Activated CD4-positive, alpha-beta T cell treated with anti-CD3 and anti-CD28 coated beads for 36 hours (primary cell): ENCODE data around the gene PER2. TPM values are rescaled to one million over a fixed set of nuclear protein-coding genes. Genes with fewer than 3 reads are reported as not detected.
A peak's percentile ranks its signal among the peaks of the same experiment; 100 is the strongest.

Experiments
- ATAC-seq: fragments of 200-7000 bp; cut with Tn5 transposase; one replicate; pipeline ENCODE4 v1.10.0; 2021; ENCODE audit warnings: mild to moderate bottlenecking, moderate library complexity
- CTCF ChIA-PET: fragments of 350-600 bp; sonication (Branson Sonifier 250); formaldehyde crosslinking; loops from one replicate; lab custom pipeline; 2021; ENCODE audit warnings: antibody characterized with exemption; lab: Charles Lee
- POLR2A ChIA-PET: fragments of 350-600 bp; sonication (Branson Sonifier 250); formaldehyde crosslinking; loops from one replicate; lab custom pipeline; 2021; ENCODE audit warnings: antibody characterized with exemption, inconsistent platforms; lab: Charles Lee
- DNase-seq: peaks from one replicate; pipeline ENCODE4 v3.0.0-alpha.2; 2020
- H3K27ac Mint-ChIP-seq: one replicate; pipeline ENCODE4 v1.8.0; 2021; ENCODE audit warnings: mixed read lengths
- H3K27me3 Mint-ChIP-seq: one replicate; pipeline ENCODE4 v1.8.0; 2021; ENCODE audit warnings: mixed read lengths
- H3K36me3 Mint-ChIP-seq: one replicate; pipeline ENCODE4 v1.8.0; 2021; ENCODE audit warnings: low read depth, mixed read lengths
- H3K4me1 Mint-ChIP-seq: one replicate; pipeline ENCODE4 v1.8.0; 2021; ENCODE audit warnings: mixed read lengths
- H3K4me3 Mint-ChIP-seq: one replicate; pipeline ENCODE4 v1.8.0; 2021; ENCODE audit warnings: mild to moderate bottlenecking, moderate library complexity, mixed read lengths
- H3K9me3 Mint-ChIP-seq: one replicate; pipeline ENCODE4 v1.8.0; 2021; ENCODE audit warnings: low read depth, mixed read lengths
- intact Hi-C, 2 experiments: fragments of 100-400 bp; cut with DNase I in 1 of 2; cut with micrococcal nuclease in 1 of 2; formaldehyde crosslinking; loops; one replicate each; pipeline versions ENCODE4 v1.14.2 to v1.15.1; 2022 to 2024; cut with DNase I, micrococcal nuclease
- total RNA-seq, 2 experiments: library from RNA; stranded (reverse); gene quantifications; one replicate each; pipeline ENCODE4 v1.2.3, GENCODE V29; 2021

PER2 gene
- total RNA-seq, 2 experiments from 2014 or later = 12.2 to 13.5 TPM

- Mint-ChIP-seq H3K4me1 (peaks cover 12% of the 10 kb centered on the region), H3K27ac (no peak overlapping the region), H3K27me3 (no peaks in the 10 kb centered on the region), H3K36me3 (no peaks in the 10 kb centered on the region), H3K9me3 (no peaks in the 10 kb centered on the region), H3K4me3 (no peak overlapping the region)
- ATAC-seq = no peak
- no peak for DNase-seq
- ChIA-PET CTCF (no interaction called here), POLR2A (interaction anchor here (0.6 kb wide), 1 partner anchor 8 kb away, joined by 3 read pairs; no protein-coding TSS in a partner anchor)
- intact Hi-C loops = no loop called here
Measured at GRCh38 chr2:238294046-238294392, 5.6 kb upstream of the PER2 start.

- Mint-ChIP-seq H3K4me3 (no peak overlapping the region), H3K27ac (no peak overlapping the region), H3K36me3 (no peaks in the 10 kb centered on the region), H3K9me3 (no peaks in the 10 kb centered on the region), H3K27me3 (no peaks in the 10 kb centered on the region), H3K4me1 (peaks cover 22% of the 10 kb centered on the region)
- ChIA-PET CTCF (interaction anchor here (0.7 to 1.5 kb wide), 2 partner anchors 9 to 175 kb away, joined by 3 to 4 read pairs; no protein-coding TSS in a partner anchor), POLR2A (no interaction called here)
- no peak for DNase-seq
- intact Hi-C loops = no loop called here
- no peak for ATAC-seq
Measured at GRCh38 chr2:238291550-238292281, 3.3 kb upstream of the PER2 start.

- ChIA-PET POLR2A (interaction anchor here (1.1 kb wide), 1 partner anchor 230 kb away, joined by 3 read pairs; the partner anchor contains the start of gene SCLY), CTCF (interaction anchor here (1.5 kb wide), 1 partner anchor 9 kb away, joined by 3 read pairs; no protein-coding TSS in a partner anchor)
- Mint-ChIP-seq H3K36me3 (no peaks in the 10 kb centered on the region), H3K27me3 (no peaks in the 10 kb centered on the region), H3K4me1 (peaks cover 27% of the 10 kb centered on the region), H3K9me3 (no peaks in the 10 kb centered on the region), H3K27ac (no peak overlapping the region), H3K4me3 (peak overlapping the region; percentile 74)
- no peak for DNase-seq
- intact Hi-C loops = no loop called here
- ATAC-seq = no peak
Measured at GRCh38 chr2:238290715-238291549, 2.5 kb upstream of the PER2 start.

DNA sequence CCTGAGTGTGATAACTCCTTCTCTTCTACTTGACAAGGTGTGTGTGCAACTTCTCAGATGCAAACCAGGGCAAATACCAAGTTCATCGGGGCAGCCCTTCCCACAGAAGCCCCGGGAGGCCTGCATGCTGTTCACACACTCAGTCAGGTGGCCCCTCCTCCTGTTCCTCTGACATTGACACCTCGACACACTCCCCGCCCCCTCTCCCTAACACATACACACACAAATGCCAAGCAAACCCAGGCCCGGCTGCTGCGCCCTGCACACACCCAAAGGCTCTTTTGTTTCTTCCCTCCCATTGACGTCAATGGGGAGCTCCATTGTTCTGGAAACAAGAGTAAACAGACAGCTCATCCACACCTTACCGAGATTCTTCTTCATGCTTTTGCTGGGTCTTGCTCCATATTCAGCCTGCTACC is 1.7 kb upstream of the PER2 start:
- no peaks in the 10 kb centered on the region for H3K27me3 Mint-ChIP-seq
- H3K4me3 Mint-ChIP-seq = peak overlapping the region; percentile 74
- H3K4me1 Mint-ChIP-seq = peaks cover 27% of the 10 kb centered on the region
- H3K36me3 Mint-ChIP-seq = no peaks in the 10 kb centered on the region
- H3K9me3 Mint-ChIP-seq = no peaks in the 10 kb centered on the region
- DNase-seq (peak; percentile 52), ATAC-seq (no peak)
- ChIA-PET POLR2A (interaction anchor here (1.1 kb wide), 2 partner anchors 149 to 229 kb away, joined by 3 to 4 read pairs; partner anchors contain the start of gene SCLY), CTCF (interaction anchor here (0.6 to 1.2 kb wide), 3 partner anchors 14 to 442 kb away, joined by 3 to 4 read pairs (median 3); no protein-coding TSS in a partner anchor)
- peak overlapping the region; percentile 82 for H3K27ac Mint-ChIP-seq
- intact Hi-C loops = no loop called here

- DNase-seq (peak; percentile 19), ATAC-seq (no peak)
- Mint-ChIP-seq H3K36me3 (no peaks in the 10 kb centered on the region), H3K4me3 (peak overlapping the region; percentile 74), H3K9me3 (no peaks in the 10 kb centered on the region), H3K27me3 (no peaks in the 10 kb centered on the region), H3K27ac (peak overlapping the region; percentile 82), H3K4me1 (peaks cover 30% of the 10 kb centered on the region)
- intact Hi-C loops = loop anchor here (2.0 to 10.0 kb wide), 6 partner anchors 49 to 849 kb away; partner anchors contain the start of genes ASB1 (in 1 of the 2), HES6 (in 1 of the 2) and UBE2F (in 1 of the 2)
- CTCF ChIA-PET = interaction anchor here (0.6 to 1.5 kb wide), 4 partner anchors 14 to 442 kb away, joined by 3 to 4 read pairs (median 3); no protein-coding TSS in a partner anchor
- POLR2A ChIA-PET = interaction anchor here (1.1 kb wide), 1 partner anchor 150 kb away, joined by 4 read pairs; no protein-coding TSS in a partner anchor
Measured at GRCh38 chr2:238289574-238289973, 1.2 kb upstream of the PER2 start.

GRCh38 chr2:238288650-238289573 is 502 bp upstream of the PER2 start:
- H3K27ac Mint-ChIP-seq = peak overlapping the region; percentile 82
- intact Hi-C loops = loop anchor here (1.0 to 10.0 kb wide), 13 partner anchors 31 to 848 kb away; partner anchors contain the start of genes ASB1 (in 2 of the 2), TRAF3IP1 (in 2 of the 2), HES6 (in 1 of the 2) and ILKAP (in 1 of the 2)
- DNase-seq (peak; percentile 98), ATAC-seq (peak; percentile 86)
- H3K4me1 Mint-ChIP-seq = peaks cover 32% of the 10 kb centered on the region
- no peaks in the 10 kb centered on the region for H3K9me3 Mint-ChIP-seq
- ChIA-PET POLR2A (interaction anchor here (0.9 to 1.1 kb wide), 2 partner anchors 150 to 151 kb away, joined by 3 to 4 read pairs; no protein-coding TSS in a partner anchor), CTCF (interaction anchor here (0.8 to 2.0 kb wide), 5 partner anchors 13 to 366 kb away, joined by 3 to 8 read pairs (median 4); no protein-coding TSS in a partner anchor)
- peak overlapping the region; percentile 74 for H3K4me3 Mint-ChIP-seq
- no peaks in the 10 kb centered on the region for H3K36me3 Mint-ChIP-seq
- no peaks in the 10 kb centered on the region for H3K27me3 Mint-ChIP-seq

- peaks cover 38% of the 10 kb centered on the region for H3K4me1 Mint-ChIP-seq
- CTCF ChIA-PET = interaction anchor here (0.6 to 2.0 kb wide), 3 partner anchors 24 to 231 kb away, joined by 3 to 8 read pairs (median 3); no protein-coding TSS in a partner anchor
- H3K36me3 Mint-ChIP-seq = no peaks in the 10 kb centered on the region
- H3K27ac Mint-ChIP-seq = peak overlapping the region; percentile 79
- DNase-seq (peak; percentile 75), ATAC-seq (peak; percentile 21)
- POLR2A ChIA-PET = interaction anchor here (0.7 to 1.1 kb wide), 3 partner anchors 12 to 50 kb away, joined by 3 to 4 read pairs (median 4); no protein-coding TSS in a partner anchor
- H3K27me3 Mint-ChIP-seq = no peaks in the 10 kb centered on the region
- intact Hi-C loops = loop anchor here in 1 of 2 experiments (5.0 to 10.0 kb wide), 3 partner anchors 140 to 592 kb away; partner anchors contain the start of genes ASB1 and UBE2F
- H3K9me3 Mint-ChIP-seq = no peaks in the 10 kb centered on the region
- peak overlapping the region; percentile 74 for H3K4me3 Mint-ChIP-seq
Measured at GRCh38 chr2:238286987-238287736, 1.2 kb downstream of the PER2 start.

GRCh38 chr2:238286551-238286950 is 1.9 kb downstream of the PER2 start:
- DNase-seq (peak; percentile 36), ATAC-seq (no peak)
- ChIA-PET CTCF (no interaction called here), POLR2A (interaction anchor here (0.7 to 1.1 kb wide), 2 partner anchors 11 to 12 kb away, joined by 3 to 4 read pairs; no protein-coding TSS in a partner anchor)
- Mint-ChIP-seq H3K27ac (no peak overlapping the region), H3K4me3 (peak overlapping the region; percentile 74), H3K9me3 (no peaks in the 10 kb centered on the region), H3K36me3 (no peaks in the 10 kb centered on the region), H3K27me3 (no peaks in the 10 kb centered on the region), H3K4me1 (peaks cover 39% of the 10 kb centered on the region)
- intact Hi-C loops = loop anchor here in 1 of 2 experiments (5.0 to 10.0 kb wide), 3 partner anchors 141 to 592 kb away; partner anchors contain the start of genes ASB1 and UBE2F

- ATAC-seq (no peak), DNase-seq (no peak)
- POLR2A ChIA-PET = interaction anchor here (0.7 kb wide), 1 partner anchor 12 kb away, joined by 3 read pairs; no protein-coding TSS in a partner anchor
- Mint-ChIP-seq H3K4me3 (no peak overlapping the region), H3K9me3 (no peaks in the 10 kb centered on the region), H3K27ac (no peak overlapping the region), H3K27me3 (no peaks in the 10 kb centered on the region), H3K4me1 (peaks cover 40% of the 10 kb centered on the region), H3K36me3 (no peaks in the 10 kb centered on the region)
- CTCF ChIA-PET = no interaction called here
- intact Hi-C loops = loop anchor here in 1 of 2 experiments (5.0 to 10.0 kb wide), 3 partner anchors 141 to 591 kb away; partner anchors contain the start of genes ASB1 and UBE2F
Measured at GRCh38 chr2:238286095-238286494, 2.3 kb downstream of the PER2 start.
